Stimulated activated CD4-positive, alpha-beta T cell treated with anti-CD3 and anti-CD28 coated beads, Interleukin-2, amount 100 ng/mL, for 48 hours (primary cell): ENCODE results near the gene GATB.
"Not testable (repeated sequence)": the region's sequence is repeated elsewhere in the genome, so short reads cannot be mapped to it uniquely, and the experiment has no call there.

Source experiments
- DNase-seq, 2 donors: peaks; one replicate each; pipeline ENCODE4 v3.0.0-alpha.2; 2020

The GATB gene

GRCh38 chr4:151784706-151785105, 23.9 kb upstream of the GATB start:
- no peak for DNase-seq

GRCh38 chr4:151783867-151784266, 23.1 kb upstream of the GATB start:
- DNase-seq, result no peak

- no peak for DNase-seq
Measured at GRCh38 chr4:151782296-151782695, 21.5 kb upstream of the GATB start.

GRCh38 chr4:151781026-151781425, 20.2 kb upstream of the GATB start:
- no peak for DNase-seq

GRCh38 chr4:151777471-151777870, 16.7 kb upstream of the GATB start:
- DNase-seq, result no peak

GRCh38 chr4:151774324-151774723, 13.5 kb upstream of the GATB start:
- DNase-seq, result no peak

GRCh38 chr4:151772274-151772673, 11.5 kb upstream of the GATB start:
- no peak for DNase-seq

- DNase-seq, result no peak
Measured at GRCh38 chr4:151771664-151772063, 10.9 kb upstream of the GATB start.

GRCh38 chr4:151770154-151770553, 9.3 kb upstream of the GATB start:
- DNase-seq, result no peak

- DNase-seq, result no peak
Measured at GRCh38 chr4:151768835-151769234, 8.0 kb upstream of the GATB start.

- DNase-seq, result no peak
Measured at GRCh38 chr4:151766691-151767090, 5.9 kb upstream of the GATB start.

GRCh38 chr4:151760002-151760401, 805 bp downstream of the GATB start:
- no peak for DNase-seq

- DNase-seq, result no peak
Measured at GRCh38 chr4:151753056-151753455, 7.8 kb downstream of the GATB start.

- DNase-seq, result no peak
Measured at GRCh38 chr4:151750156-151750555, 10.7 kb downstream of the GATB start.

- DNase-seq, result no peak
Measured at GRCh38 chr4:151745481-151746231, 15.2 kb downstream of the GATB start.

- DNase-seq, result no peak
Measured at GRCh38 chr4:151744614-151745013, 16.2 kb downstream of the GATB start.

GRCh38 chr4:151743894-151744293, 16.9 kb downstream of the GATB start:
- DNase-seq, result no peak

GRCh38 chr4:151743128-151743854, 17.5 kb downstream of the GATB start:
- DNase-seq, result no peak

- no peak for DNase-seq
Measured at GRCh38 chr4:151738720-151739517, 21.9 kb downstream of the GATB start.

GRCh38 chr4:151736852-151737251, 24.0 kb downstream of the GATB start:
- DNase-seq, result not testable (repeated sequence)

- DNase-seq, result no peak
Measured at GRCh38 chr4:151736361-151736760, 24.4 kb downstream of the GATB start.

GRCh38 chr4:151731670-151732069, 29.1 kb downstream of the GATB start:
- DNase-seq, result not testable (repeated sequence)

- DNase-seq, result no peak
Measured at GRCh38 chr4:151729731-151730559, 30.9 kb downstream of the GATB start.
